Stimulated activated naive CD8-positive, alpha-beta T cell treated with anti-CD3 and anti-CD28 coated beads, Interleukin-15, Interleukin-2, amounts not matched to agents 100 ng/mL and 50 ng/mL, for 24 hours (primary cell): ENCODE measurements around the gene RAET1E.
"Not testable (repeated sequence)": the region's sequence is repeated elsewhere in the genome, so short reads cannot be mapped to it uniquely, and the experiment has no call there.

Source experiments
- H3K27ac Mint-ChIP-seq: one replicate; pipeline ENCODE4 v1.8.0; 2021; ENCODE audit warnings: mild to moderate bottlenecking, mixed read lengths
- H3K27me3 Mint-ChIP-seq: one replicate; pipeline ENCODE4 v1.8.0; 2021; ENCODE audit warnings: mixed read lengths
- H3K36me3 Mint-ChIP-seq: one replicate; pipeline ENCODE4 v1.8.0; 2021; ENCODE audit warnings: low read depth, mixed read lengths
- H3K4me1 Mint-ChIP-seq: one replicate; pipeline ENCODE4 v1.8.0; 2021; ENCODE audit warnings: low read depth, mixed read lengths
- H3K4me3 Mint-ChIP-seq: one replicate; pipeline ENCODE4 v1.8.0; 2021; ENCODE audit warnings: mild to moderate bottlenecking, mixed read lengths
- H3K9me3 Mint-ChIP-seq: one replicate; pipeline ENCODE4 v1.8.0; 2021; ENCODE audit warnings: mixed read lengths

The RAET1E gene

GRCh38 chr6:149895048-149895590 lies 2.8 kb downstream of the RAET1E start:
- Mint-ChIP-seq H3K36me3 (no peaks in the 10 kb centered on the region), H3K4me3 (no peak overlapping the region), H3K27me3 (peaks cover 9% of the 10 kb centered on the region), H3K9me3 (no peaks in the 10 kb centered on the region), H3K27ac (no peak overlapping the region), H3K4me1 (peaks cover 10% of the 10 kb centered on the region)

GRCh38 chr6:149891864-149892263 lies 6.0 kb downstream of the RAET1E start:
- H3K4me3 Mint-ChIP-seq, H3K27ac Mint-ChIP-seq, H3K9me3 Mint-ChIP-seq, H3K36me3 Mint-ChIP-seq, H3K4me1 Mint-ChIP-seq, H3K27me3 Mint-ChIP-seq: not testable (repeated sequence)

DNA sequence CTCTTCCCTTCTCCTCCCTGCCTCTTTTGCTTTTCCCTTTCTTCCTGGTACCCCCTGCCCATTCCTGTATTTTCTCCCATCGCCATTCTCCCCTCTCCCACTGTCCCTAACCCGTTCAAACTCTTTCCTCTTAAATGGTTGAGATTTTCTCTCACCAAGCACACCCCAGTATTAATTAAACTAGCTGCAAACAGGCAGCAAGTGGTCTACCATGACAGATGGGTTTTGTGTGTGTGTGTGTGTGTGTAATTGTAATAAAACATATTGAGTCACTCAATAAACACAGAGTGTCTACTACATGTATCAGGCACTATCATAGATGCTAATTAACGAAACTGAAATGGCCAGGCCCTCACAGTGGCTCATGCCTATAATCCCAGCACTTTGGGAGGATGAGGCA lies 6.7 kb downstream of the RAET1E start:
- Mint-ChIP-seq H3K4me1 (peaks cover 4% of the 10 kb centered on the region), H3K36me3 (no peaks in the 10 kb centered on the region), H3K27ac (no peak overlapping the region), H3K4me3 (no peak overlapping the region), H3K9me3 (no peaks in the 10 kb centered on the region), H3K27me3 (peaks cover 9% of the 10 kb centered on the region)

GRCh38 chr6:149890629-149891045 lies 7.3 kb downstream of the RAET1E start:
- no peak overlapping the region for H3K27ac Mint-ChIP-seq
- no peaks in the 10 kb centered on the region for H3K9me3 Mint-ChIP-seq
- no peaks in the 10 kb centered on the region for H3K36me3 Mint-ChIP-seq
- H3K4me3 Mint-ChIP-seq = no peak overlapping the region
- H3K4me1 Mint-ChIP-seq = no peaks in the 10 kb centered on the region
- H3K27me3 Mint-ChIP-seq = peaks cover 9% of the 10 kb centered on the region

DNA sequence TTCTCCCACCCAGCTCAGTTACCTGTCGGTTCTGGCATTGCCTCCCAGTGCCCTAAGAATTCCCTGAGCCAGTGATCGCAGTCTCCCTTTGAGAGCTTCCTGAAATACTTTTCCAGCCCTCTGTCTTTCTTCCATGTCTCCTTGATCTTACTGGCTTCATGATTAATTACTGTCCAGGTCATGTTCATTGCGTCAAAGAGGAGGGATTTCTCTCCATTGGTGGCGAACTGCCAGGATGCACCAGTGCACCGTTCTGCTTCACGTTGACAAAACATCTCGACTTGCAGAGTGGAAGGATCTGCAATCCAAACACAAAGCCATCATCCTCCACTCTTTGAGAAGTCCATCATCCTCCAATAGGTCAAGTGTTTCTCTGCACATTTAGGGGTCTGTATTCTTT lies 8.6 kb downstream of the RAET1E start:
- Mint-ChIP-seq H3K4me1 (no peaks in the 10 kb centered on the region), H3K4me3 (no peak overlapping the region), H3K27me3 (peaks cover 2% of the 10 kb centered on the region), H3K27ac (no peak overlapping the region), H3K36me3 (no peaks in the 10 kb centered on the region), H3K9me3 (no peaks in the 10 kb centered on the region)

DNA sequence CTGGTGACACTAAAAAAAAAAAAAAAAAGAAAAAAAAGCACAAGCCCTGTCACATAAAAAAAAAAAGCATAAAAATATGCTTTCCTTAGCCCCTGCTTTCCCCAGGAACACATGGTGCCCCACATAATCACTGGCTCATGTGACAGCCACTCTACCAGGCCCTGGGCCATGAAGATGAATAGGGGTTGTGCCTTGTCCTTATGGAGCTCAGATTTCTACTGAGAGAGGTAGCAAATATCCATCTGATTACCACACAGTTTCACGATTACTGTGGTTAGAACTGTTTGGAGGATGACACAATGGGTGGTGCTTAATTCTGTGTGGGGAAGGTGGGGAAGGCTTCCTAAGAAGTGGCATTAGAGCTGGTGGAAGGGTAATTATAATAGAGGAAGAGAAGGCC lies 9.3 kb downstream of the RAET1E start:
- no peak overlapping the region for H3K4me3 Mint-ChIP-seq
- H3K27ac Mint-ChIP-seq = no peak overlapping the region
- no peaks in the 10 kb centered on the region for H3K4me1 Mint-ChIP-seq

GRCh38 chr6:149888093-149888492 lies 9.8 kb downstream of the RAET1E start:
- H3K36me3 Mint-ChIP-seq = no peaks in the 10 kb centered on the region
- H3K27me3 Mint-ChIP-seq = peaks cover 5% of the 10 kb centered on the region
- H3K27ac Mint-ChIP-seq = no peak overlapping the region
- H3K9me3 Mint-ChIP-seq = no peaks in the 10 kb centered on the region
- no peak overlapping the region for H3K4me3 Mint-ChIP-seq
- no peaks in the 10 kb centered on the region for H3K4me1 Mint-ChIP-seq

More for the DNA sequence above, 9.3 kb downstream of the RAET1E start:
- Mint-ChIP-seq H3K9me3 (no peaks in the 10 kb centered on the region), H3K27me3 (peaks cover 3% of the 10 kb centered on the region), H3K36me3 (no peaks in the 10 kb centered on the region)

DNA sequence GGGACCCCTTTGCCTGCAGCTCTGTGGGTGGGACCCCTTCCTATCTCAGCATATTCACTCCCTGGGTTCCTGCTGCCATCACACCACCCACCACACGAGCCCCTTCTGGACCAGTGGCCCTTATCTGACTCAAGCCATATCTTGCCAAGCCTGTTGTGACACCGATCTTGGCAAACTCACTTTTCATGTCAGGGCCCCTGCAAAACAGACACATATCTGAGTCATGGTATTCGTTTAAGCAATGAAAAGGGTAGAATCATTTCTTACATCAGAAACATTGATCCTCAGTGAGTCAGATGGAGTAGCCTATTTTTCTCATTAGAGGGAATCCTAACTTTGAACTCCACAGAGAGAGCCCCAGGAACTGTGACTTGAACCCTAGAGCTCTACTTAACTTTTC lies 10.6 kb downstream of the RAET1E start:
- H3K4me3 Mint-ChIP-seq = no peak overlapping the region
- H3K27me3 Mint-ChIP-seq = peaks cover 5% of the 10 kb centered on the region
- H3K9me3 Mint-ChIP-seq = no peaks in the 10 kb centered on the region
- no peaks in the 10 kb centered on the region for H3K36me3 Mint-ChIP-seq
- H3K4me1 Mint-ChIP-seq = no peaks in the 10 kb centered on the region
- H3K27ac Mint-ChIP-seq = no peak overlapping the region

GRCh38 chr6:149885888-149886287 lies 12.0 kb downstream of the RAET1E start:
- H3K27ac Mint-ChIP-seq = no peak overlapping the region
- no peaks in the 10 kb centered on the region for H3K36me3 Mint-ChIP-seq
- no peaks in the 10 kb centered on the region for H3K4me1 Mint-ChIP-seq
- no peaks in the 10 kb centered on the region for H3K9me3 Mint-ChIP-seq
- no peak overlapping the region for H3K4me3 Mint-ChIP-seq
- H3K27me3 Mint-ChIP-seq = peaks cover 9% of the 10 kb centered on the region

- Mint-ChIP-seq H3K4me3 (no peak overlapping the region), H3K4me1 (no peaks in the 10 kb centered on the region), H3K27ac (no peak overlapping the region), H3K27me3 (peaks cover 18% of the 10 kb centered on the region), H3K9me3 (no peaks in the 10 kb centered on the region), H3K36me3 (no peaks in the 10 kb centered on the region)
These were observed 13.3 kb downstream of the RAET1E start for GRCh38 chr6:149884617-149885016.

DNA sequence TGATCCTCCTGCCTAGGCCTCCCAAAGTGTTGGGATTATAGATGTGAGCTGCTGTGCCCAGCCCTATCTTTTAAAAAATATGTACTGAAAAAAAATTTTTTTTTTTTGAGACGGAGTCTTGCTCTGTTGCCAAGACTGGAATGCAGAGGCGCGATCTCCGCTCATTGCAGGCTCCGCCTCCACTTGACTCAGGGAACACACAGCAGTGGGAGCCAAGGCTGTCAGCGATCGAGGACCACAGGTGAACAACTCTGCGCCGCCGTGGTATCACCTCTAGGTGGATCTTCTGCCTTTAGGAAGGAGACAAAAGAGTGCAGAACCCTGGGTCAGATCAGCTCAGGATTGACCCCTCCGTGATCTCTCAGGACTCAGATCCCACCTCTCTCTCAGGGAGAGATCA lies 13.7 kb downstream of the RAET1E start:
- Mint-ChIP-seq H3K27ac (no peak overlapping the region), H3K36me3 (no peaks in the 10 kb centered on the region), H3K9me3 (no peaks in the 10 kb centered on the region), H3K4me1 (no peaks in the 10 kb centered on the region), H3K4me3 (no peak overlapping the region), H3K27me3 (peaks cover 22% of the 10 kb centered on the region)

- H3K36me3 Mint-ChIP-seq = no peaks in the 10 kb centered on the region
- no peaks in the 10 kb centered on the region for H3K4me1 Mint-ChIP-seq
- no peak overlapping the region for H3K27ac Mint-ChIP-seq
- H3K27me3 Mint-ChIP-seq = peaks cover 42% of the 10 kb centered on the region
- H3K9me3 Mint-ChIP-seq = no peaks in the 10 kb centered on the region
- H3K4me3 Mint-ChIP-seq = no peak overlapping the region
These were observed 16.1 kb downstream of the RAET1E start for GRCh38 chr6:149881860-149882259.

DNA sequence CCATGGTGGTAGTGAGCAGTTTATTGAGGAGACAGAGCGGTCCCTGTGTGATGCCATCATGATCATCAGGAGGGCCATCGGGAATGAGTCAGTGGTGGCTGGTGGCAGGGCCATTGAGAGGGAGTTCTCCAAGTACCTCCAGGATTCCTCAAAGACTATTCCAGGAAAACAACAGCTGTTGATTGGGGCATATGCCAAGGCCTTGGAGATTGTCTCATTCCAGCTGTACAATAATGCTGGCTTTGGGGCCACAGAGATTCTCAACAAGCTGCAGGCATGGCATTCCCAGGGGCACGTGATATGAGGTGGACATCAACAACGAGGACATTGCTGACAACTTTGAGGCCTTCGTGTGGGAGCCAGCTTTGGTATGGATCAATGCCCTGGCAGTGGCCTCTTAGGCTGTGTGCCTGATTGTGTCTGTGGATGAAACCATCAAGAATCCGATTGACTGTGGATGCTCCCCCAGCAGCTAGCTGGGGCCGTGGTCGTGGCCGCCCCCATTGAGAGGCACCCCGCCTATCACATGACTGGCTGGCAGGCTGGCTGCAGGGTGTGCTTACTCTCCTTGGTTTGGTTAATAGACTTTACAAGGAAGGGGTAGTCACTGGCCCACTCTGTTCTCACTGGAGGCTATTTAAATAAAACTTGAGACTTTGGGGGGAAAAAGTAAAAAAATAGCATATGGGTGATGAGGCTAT lies 16.7 kb downstream of the RAET1E start:
- no peaks in the 10 kb centered on the region for H3K4me1 Mint-ChIP-seq
- peaks cover 48% of the 10 kb centered on the region for H3K27me3 Mint-ChIP-seq
- no peak overlapping the region for H3K4me3 Mint-ChIP-seq
- H3K36me3 Mint-ChIP-seq = no peaks in the 10 kb centered on the region
- H3K9me3 Mint-ChIP-seq = no peaks in the 10 kb centered on the region
- H3K27ac Mint-ChIP-seq = no peak overlapping the region

- H3K36me3 Mint-ChIP-seq = no peaks in the 10 kb centered on the region
- H3K9me3 Mint-ChIP-seq = no peaks in the 10 kb centered on the region
- no peak overlapping the region for H3K4me3 Mint-ChIP-seq
- peaks cover 66% of the 10 kb centered on the region for H3K27me3 Mint-ChIP-seq
- H3K4me1 Mint-ChIP-seq = no peaks in the 10 kb centered on the region
- no peak overlapping the region for H3K27ac Mint-ChIP-seq
These were observed 20.3 kb downstream of the RAET1E start for GRCh38 chr6:149877659-149878058.

DNA sequence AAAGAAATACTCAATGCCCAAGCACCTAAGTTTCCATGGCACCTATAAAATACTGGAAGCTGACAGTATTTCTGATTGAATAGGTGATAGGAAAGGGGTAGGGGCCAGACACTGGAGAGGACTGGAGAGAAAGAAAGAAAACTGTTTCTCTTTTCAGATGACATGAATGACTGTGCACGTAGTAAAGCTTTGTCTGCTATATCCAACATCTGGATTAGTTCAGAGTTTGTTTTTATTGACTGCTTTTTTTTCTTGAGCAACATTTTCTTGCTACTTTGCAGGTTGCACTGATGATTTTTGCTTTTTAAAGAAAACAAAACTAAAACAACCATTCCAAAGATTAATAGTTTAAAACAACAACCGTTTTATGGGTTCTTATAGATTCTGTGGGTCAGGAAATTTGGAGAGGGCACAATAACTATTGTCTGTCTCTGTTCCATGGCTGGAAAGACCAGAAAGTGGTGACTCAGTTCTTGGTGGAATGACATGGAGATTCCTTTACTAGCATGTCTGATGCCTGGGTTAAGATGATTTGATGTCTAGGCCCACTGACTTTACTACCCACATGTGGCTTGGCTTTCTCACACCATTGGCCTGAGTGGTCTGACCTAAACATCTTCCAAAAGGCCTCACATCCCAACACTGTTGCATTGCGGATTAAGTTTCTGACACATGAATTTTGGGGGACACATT lies 21.5 kb downstream of the RAET1E start:
- Mint-ChIP-seq H3K4me1 (no peaks in the 10 kb centered on the region), H3K9me3 (no peaks in the 10 kb centered on the region), H3K27ac (no peak overlapping the region), H3K4me3 (no peak overlapping the region), H3K27me3 (peaks cover 63% of the 10 kb centered on the region), H3K36me3 (no peaks in the 10 kb centered on the region)
